Ectodermal cell (in vitro differentiated cells): Measurements from ENCODE around the gene CCDC154.

Source experiments
- H3K27ac ChIP-seq: 2 replicates; pipeline ENCODE4 v1.7.0; 2013; ENCODE audit warnings: mild to moderate bottlenecking, low read depth, low read length; ENCODE audit not compliant: insufficient read depth, poor library complexity, severe bottlenecking
- H3K27me3 ChIP-seq: 2 replicates; pipeline ENCODE4 v1.7.0; 2013; ENCODE audit warnings: mild to moderate bottlenecking, low read length; ENCODE audit not compliant: insufficient read depth, control insufficient read depth, poor library complexity, severe bottlenecking
- H3K36me3 ChIP-seq: one replicate; pipeline ENCODE4 v1.7.0; 2013; ENCODE audit warnings: low read length; ENCODE audit not compliant: control insufficient read depth, insufficient read depth
- H3K4me1 ChIP-seq: one replicate; pipeline ENCODE4 v1.7.0; 2013; ENCODE audit warnings: low read length; ENCODE audit not compliant: control insufficient read depth, insufficient read depth
- H3K4me3 ChIP-seq: 2 replicates; pipeline ENCODE4 v1.7.0; 2013; ENCODE audit warnings: low read depth, low read length, control low read depth; ENCODE audit not compliant: insufficient read depth
- H3K9me3 ChIP-seq: 2 replicates; pipeline ENCODE4 v1.7.0; 2013; ENCODE audit warnings: mild to moderate bottlenecking, low read length, moderate library complexity; ENCODE audit not compliant: control insufficient read depth
- WGBS, 2 experiments: methylation state at CpG; one replicate each; pipeline ENCODE4 v1.1.7; 2013; ENCODE audit warnings: missing lambda C conversion rate in 2 of 2; 5-methylcytosine and 5-hydroxymethylcytosine counted together

Gene CCDC154

GRCh38 chr16:1389762-1390161, 54.6 kb downstream of the CCDC154 start:
- H3K36me3 ChIP-seq: no peaks in the 10 kb centered on the region
- 93 to 94% methylated on average over 7 of the region's 7 CpGs for WGBS, 2 experiments
- H3K27me3 ChIP-seq: no peaks in the 10 kb centered on the region
- H3K9me3 ChIP-seq: no peaks in the 10 kb centered on the region
- H3K4me3 ChIP-seq: no peak overlapping the region
- H3K4me1 ChIP-seq: no peaks in the 10 kb centered on the region
- H3K27ac ChIP-seq: no peak overlapping the region

- H3K27me3 ChIP-seq: no peaks in the 10 kb centered on the region
- 93 to 94% methylated on average over 16 of the region's 16 CpGs for WGBS, 2 experiments
- H3K4me1 ChIP-seq: no peaks in the 10 kb centered on the region
- H3K27ac ChIP-seq: no peak overlapping the region
- H3K36me3 ChIP-seq: no peaks in the 10 kb centered on the region
- no peaks in the 10 kb centered on the region for H3K9me3 ChIP-seq
- H3K4me3 ChIP-seq: no peak overlapping the region
Measured at GRCh38 chr16:1387331-1387730, 57.0 kb downstream of the CCDC154 start.

GRCh38 chr16:1385232-1385631, 59.1 kb downstream of the CCDC154 start:
- H3K4me3 ChIP-seq: no peak overlapping the region
- no peak overlapping the region for H3K27ac ChIP-seq
- H3K27me3 ChIP-seq: no peaks in the 10 kb centered on the region
- no peaks in the 10 kb centered on the region for H3K36me3 ChIP-seq
- no peaks in the 10 kb centered on the region for H3K4me1 ChIP-seq
- no peaks in the 10 kb centered on the region for H3K9me3 ChIP-seq
- WGBS, 2 experiments: 96% methylated on average over 39 of the region's 39 CpGs
